ENCODE measurements around the gene APC2. TPM values are rescaled to one million over a fixed set of nuclear protein-coding genes. Genes with fewer than 3 reads are reported as not detected.

APC2 gene
- total RNA-seq, 1 experiment from 2014 or later, result 1.6 TPM

DNA sequence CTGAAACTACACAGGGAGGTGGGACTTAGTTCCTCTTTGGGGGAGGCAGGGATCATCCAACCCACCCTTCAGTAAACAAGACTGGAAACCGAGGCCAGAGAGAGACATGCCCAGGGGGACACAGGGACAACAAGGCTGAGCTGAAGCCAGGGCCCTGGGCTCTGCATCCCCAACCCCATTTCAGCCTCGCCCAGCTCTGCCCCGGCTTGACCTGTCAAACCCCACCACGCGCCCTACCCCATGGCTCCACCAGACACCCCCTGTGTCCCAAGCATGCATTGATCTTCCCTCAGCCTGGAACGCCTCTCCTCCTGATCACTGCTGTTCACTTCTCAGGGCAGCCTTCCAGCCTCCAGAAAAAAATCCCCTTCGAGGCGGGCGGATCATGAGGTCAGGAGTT lies 2.0 kb upstream of the APC2 start:
- no peak for DNase-seq
- Histone ChIP-seq H3F3A (ENCODE audit: insufficient read depth, low read depth) (peaks cover 20% of the 10 kb centered on the region), H3K36me3 (ENCODE audit: low read depth) (no peaks in the 10 kb centered on the region), H2AFZ (no peak overlapping the region), H4K20me1 (ENCODE audit: insufficient read depth) (no peaks in the 10 kb centered on the region; the same call in 1 of the 2 replicates), H3K4me3 (no peak overlapping the region), H3K79me2 (ENCODE audit: low read depth) (no peaks in the 10 kb centered on the region), H3K9me3 (ENCODE audit: insufficient read depth, low read depth) (no peaks in the 10 kb centered on the region), H3K27ac (no peak overlapping the region), H3K4me2 (no peak overlapping the region), H3K27me3 (ENCODE audit: insufficient read depth, low read depth) (no peaks in the 10 kb centered on the region), H3K9me2 (ENCODE audit: insufficient read depth) (no peaks in the 10 kb centered on the region), H3K4me1 (replicated peaks; ENCODE audit: insufficient read depth) (peaks cover 10% of the 10 kb centered on the region; the same call in 1 of the 2 replicates)
- intact Hi-C loops (cut with micrococcal nuclease; ENCODE audit: unreplicated experiment), result no loop called here
- ChIA-PET CTCF (no interaction called here), POLR2A (ENCODE audit: unreplicated experiment) (no interaction called here)
- no TSS peak for BruUV-seq (replicated peaks)
- TF ChIP-seq CTCF (conservative IDR thresholded peaks at IDR 0.05) (no peak), EZH2 (IDR thresholded peaks at IDR 0.05; ENCODE audit: low read depth) (no peak)

GRCh38 chr19:1450735-1451731 lies 1.1 kb downstream of the APC2 start:
- Histone ChIP-seq H4K20me1 (ENCODE audit: insufficient read depth) (no peaks in the 10 kb centered on the region), H2AFZ (no peak overlapping the region), H3F3A (ENCODE audit: insufficient read depth, low read depth) (peaks cover 10% of the 10 kb centered on the region), H3K79me2 (ENCODE audit: low read depth) (no peaks in the 10 kb centered on the region), H3K4me3 (no peak overlapping the region), H3K9me3 (ENCODE audit: insufficient read depth, low read depth) (no peaks in the 10 kb centered on the region), H3K4me1 (replicated peaks; ENCODE audit: insufficient read depth) (no peaks in the 10 kb centered on the region), H3K4me2 (no peak overlapping the region), H3K27ac (no peak overlapping the region), H3K27me3 (ENCODE audit: insufficient read depth, low read depth) (no peaks in the 10 kb centered on the region), H3K36me3 (ENCODE audit: low read depth) (no peaks in the 10 kb centered on the region), H3K9me2 (ENCODE audit: insufficient read depth) (no peaks in the 10 kb centered on the region)
- ChIA-PET POLR2A (ENCODE audit: unreplicated experiment) (no interaction called here), CTCF (no interaction called here)
- intact Hi-C loops (cut with micrococcal nuclease; ENCODE audit: unreplicated experiment), result no loop called here
- DNase-seq, result no peak
- BruUV-seq (replicated peaks), result no TSS peak
- no peak for TF ChIP-seq EZH2 (IDR thresholded peaks at IDR 0.05; ENCODE audit: low read depth)
- no peak for TF ChIP-seq CTCF (conservative IDR thresholded peaks at IDR 0.05)

- H3K4me3 ChIP-seq, result no peak overlapping the region
- no peak for DNase-seq
- H3K9me2 ChIP-seq (ENCODE audit: insufficient read depth), result no peaks in the 10 kb centered on the region
- H3F3A ChIP-seq (ENCODE audit: insufficient read depth, low read depth), result peaks cover 10% of the 10 kb centered on the region
- H2AFZ ChIP-seq, result no peak overlapping the region
- intact Hi-C loops (cut with micrococcal nuclease; ENCODE audit: unreplicated experiment), result no loop called here
- ChIA-PET POLR2A (ENCODE audit: unreplicated experiment) (no interaction called here), CTCF (no interaction called here)
- no peak for TF ChIP-seq CTCF (conservative IDR thresholded peaks at IDR 0.05)
- TF ChIP-seq EZH2 (IDR thresholded peaks at IDR 0.05; ENCODE audit: low read depth), result no peak
- H3K9me3 ChIP-seq (ENCODE audit: insufficient read depth, low read depth), result no peaks in the 10 kb centered on the region
- H3K79me2 ChIP-seq (ENCODE audit: low read depth), result no peaks in the 10 kb centered on the region
- H3K4me2 ChIP-seq, result no peak overlapping the region
- H3K27me3 ChIP-seq (ENCODE audit: insufficient read depth, low read depth), result no peaks in the 10 kb centered on the region
- no peak overlapping the region for H3K27ac ChIP-seq
- no peaks in the 10 kb centered on the region for H3K36me3 ChIP-seq (ENCODE audit: low read depth)
- no peaks in the 10 kb centered on the region for H3K4me1 ChIP-seq (replicated peaks; ENCODE audit: insufficient read depth)
- H4K20me1 ChIP-seq (ENCODE audit: insufficient read depth), result no peaks in the 10 kb centered on the region
- BruUV-seq (replicated peaks), result no TSS peak
Observed at GRCh38 chr19:1451916-1452801, 2.2 kb downstream of the APC2 start.

All from PC-9 (cell line).